Activated naive CD8-positive, alpha-beta T cell treated with anti-CD3 and anti-CD28 coated beads, Interleukin-2, amount 10 ng/mL, durations not matched to agents 7 days and 5 days (primary cell): ENCODE measurements around the gene RAVER1. TPM values are rescaled to one million over a fixed set of nuclear protein-coding genes. Genes with fewer than 3 reads are reported as not detected.

Source experiments
- ATAC-seq: fragments of 150-1000 bp; cut with Tn5 transposase; one replicate; pipeline ENCODE4 v1.10.0; 2021; ENCODE audit warnings: low read depth, moderate library complexity
- POLR2A ChIA-PET: fragments of 350-600 bp; sonication (Branson Sonifier 250); formaldehyde crosslinking; loops from one replicate; lab custom pipeline; 2021; ENCODE audit warnings: antibody characterized with exemption; lab: Charles Lee
- DNase-seq: peaks from one replicate; pipeline ENCODE4 v3.0.0; 2021
- H3K27ac Mint-ChIP-seq: one replicate; pipeline ENCODE4 v1.8.0; 2022; ENCODE audit warnings: mild to moderate bottlenecking, mixed read lengths
- H3K27me3 Mint-ChIP-seq: one replicate; pipeline ENCODE4 v1.8.0; 2022; ENCODE audit warnings: mild to moderate bottlenecking, moderate library complexity, mixed read lengths
- H3K36me3 Mint-ChIP-seq: one replicate; pipeline ENCODE4 v1.8.0; 2021; ENCODE audit warnings: mild to moderate bottlenecking, mixed read lengths
- H3K4me1 Mint-ChIP-seq: one replicate; pipeline ENCODE4 v1.8.0; 2021; ENCODE audit warnings: mixed read lengths
- H3K4me3 Mint-ChIP-seq: one replicate; pipeline ENCODE4 v1.8.0; 2022; ENCODE audit warnings: mild to moderate bottlenecking, moderate library complexity, mixed read lengths
- H3K9me3 Mint-ChIP-seq: one replicate; pipeline ENCODE4 v1.8.0; 2021; ENCODE audit warnings: mixed read lengths
- total RNA-seq, 2 experiments: library from RNA; stranded (reverse); gene quantifications; one replicate each; pipeline ENCODE4 v1.2.3, GENCODE V29; 2021

The RAVER1 gene
- total RNA-seq, 2 experiments from 2014 or later = 77.9 to 78.5 TPM

DNA sequence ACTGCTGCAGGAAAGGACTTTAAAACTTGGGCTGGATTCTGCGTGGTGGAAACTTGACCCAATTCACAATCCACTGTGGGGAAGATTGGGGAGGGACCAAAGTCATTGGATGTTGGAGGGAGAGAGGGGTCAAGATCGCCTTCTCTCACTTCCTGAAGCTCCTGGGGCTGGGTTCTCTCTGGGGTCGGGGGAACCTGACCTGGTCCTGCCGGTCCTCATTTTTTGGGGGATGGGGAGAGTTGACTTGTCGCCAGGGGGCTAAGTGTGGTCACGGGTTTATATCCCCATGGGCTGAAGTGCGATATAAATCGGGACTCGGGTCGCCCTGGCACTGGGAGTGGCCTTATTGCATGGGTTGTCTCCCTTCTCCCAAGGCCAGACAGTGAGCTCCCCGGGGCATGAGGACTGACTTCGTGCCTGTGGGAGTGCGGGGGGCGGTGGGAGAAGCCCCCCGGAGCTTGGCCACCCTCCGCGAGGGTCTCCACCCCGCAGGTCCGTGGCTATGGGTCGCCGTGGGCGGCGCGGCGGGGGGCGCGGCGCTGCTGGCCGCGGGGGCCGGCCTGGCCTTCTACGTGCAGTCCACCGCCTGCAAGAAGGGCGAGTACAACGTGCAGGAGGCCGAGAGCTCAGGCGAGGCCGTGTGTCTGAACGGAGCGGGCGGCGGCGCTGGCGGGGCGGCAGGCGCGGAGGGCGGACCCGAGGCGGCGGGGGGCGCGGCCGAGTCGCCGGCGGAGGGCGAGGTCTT is 37.3 kb downstream of the RAVER1 start:
- Mint-ChIP-seq H3K4me3 (peak overlapping the region; percentile 82), H3K27ac (peak overlapping the region; percentile 78), H3K9me3 (peaks cover 3% of the 10 kb centered on the region), H3K4me1 (peaks cover 21% of the 10 kb centered on the region), H3K36me3 (peaks cover 6% of the 10 kb centered on the region), H3K27me3 (peaks cover 57% of the 10 kb centered on the region)
- POLR2A ChIA-PET = interaction anchor here (0.5 to 2.1 kb wide), 5 partner anchors 9 to 195 kb away, joined by 3 to 9 read pairs (median 3); partner anchors contain the start of genes ICAM1, ICAM4 and TYK2
- ATAC-seq (no peak), DNase-seq (no peak)

DNA sequence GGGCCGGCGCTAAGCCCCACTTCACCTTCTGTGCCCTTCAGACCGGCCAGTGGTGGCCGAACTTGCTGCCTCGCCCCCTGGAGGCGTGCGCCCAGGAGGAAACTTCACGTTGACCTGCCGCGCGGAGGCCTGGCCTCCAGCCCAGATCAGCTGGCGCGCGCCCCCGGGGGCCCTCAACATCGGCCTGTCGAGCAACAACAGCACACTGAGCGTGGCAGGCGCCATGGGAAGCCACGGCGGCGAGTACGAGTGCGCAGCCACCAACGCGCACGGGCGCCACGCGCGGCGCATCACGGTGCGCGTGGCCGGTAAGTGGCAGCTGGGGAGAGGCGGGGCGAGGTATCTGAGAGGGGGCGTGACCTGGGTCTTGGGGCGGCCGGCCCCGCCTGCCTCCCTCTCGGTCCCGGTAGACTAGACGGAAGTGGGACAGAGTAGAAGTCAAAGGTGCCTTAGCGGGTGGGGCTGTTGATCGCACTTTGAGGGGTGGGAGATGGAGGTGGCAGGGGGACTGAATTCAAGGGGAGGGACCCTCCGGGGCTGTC is 38.0 kb downstream of the RAVER1 start:
- Mint-ChIP-seq H3K9me3 (peaks cover 3% of the 10 kb centered on the region), H3K36me3 (peaks cover 6% of the 10 kb centered on the region), H3K4me1 (peaks cover 26% of the 10 kb centered on the region), H3K27ac (peak overlapping the region; percentile 78), H3K27me3 (peaks cover 63% of the 10 kb centered on the region), H3K4me3 (peak overlapping the region; percentile 82)
- DNase-seq (peak; percentile 77), ATAC-seq (peak; percentile 73)
- POLR2A ChIA-PET = interaction anchor here (0.6 to 2.1 kb wide), 3 partner anchors 9 to 85 kb away, joined by 3 to 9 read pairs (median 3); partner anchors contain the start of genes ICAM1, ICAM4 and TYK2

DNA sequence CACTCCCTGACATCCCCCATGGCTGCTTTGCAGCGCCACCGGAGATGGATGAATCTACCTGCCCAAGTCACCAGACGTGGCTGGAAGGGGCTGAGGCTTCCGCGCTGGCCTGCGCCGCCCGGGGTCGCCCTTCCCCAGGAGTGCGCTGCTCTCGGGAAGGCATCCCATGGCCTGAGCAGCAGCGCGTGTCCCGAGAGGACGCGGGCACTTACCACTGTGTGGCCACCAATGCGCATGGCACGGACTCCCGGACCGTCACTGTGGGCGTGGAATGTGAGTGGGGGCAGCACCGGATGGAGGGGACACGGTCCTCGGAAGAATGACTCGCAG is 39.0 kb downstream of the RAVER1 start:
- ATAC-seq = no peak
- Mint-ChIP-seq H3K4me3 (no peak overlapping the region), H3K27me3 (peaks cover 64% of the 10 kb centered on the region), H3K9me3 (peaks cover 3% of the 10 kb centered on the region), H3K27ac (no peak overlapping the region), H3K36me3 (peaks cover 6% of the 10 kb centered on the region), H3K4me1 (peaks cover 30% of the 10 kb centered on the region)
- POLR2A ChIA-PET = interaction anchor here (0.7 kb wide), 1 partner anchor 24 kb away, joined by 3 read pairs; the partner anchor contains the start of gene ICAM1
- DNase-seq = no peak

DNA sequence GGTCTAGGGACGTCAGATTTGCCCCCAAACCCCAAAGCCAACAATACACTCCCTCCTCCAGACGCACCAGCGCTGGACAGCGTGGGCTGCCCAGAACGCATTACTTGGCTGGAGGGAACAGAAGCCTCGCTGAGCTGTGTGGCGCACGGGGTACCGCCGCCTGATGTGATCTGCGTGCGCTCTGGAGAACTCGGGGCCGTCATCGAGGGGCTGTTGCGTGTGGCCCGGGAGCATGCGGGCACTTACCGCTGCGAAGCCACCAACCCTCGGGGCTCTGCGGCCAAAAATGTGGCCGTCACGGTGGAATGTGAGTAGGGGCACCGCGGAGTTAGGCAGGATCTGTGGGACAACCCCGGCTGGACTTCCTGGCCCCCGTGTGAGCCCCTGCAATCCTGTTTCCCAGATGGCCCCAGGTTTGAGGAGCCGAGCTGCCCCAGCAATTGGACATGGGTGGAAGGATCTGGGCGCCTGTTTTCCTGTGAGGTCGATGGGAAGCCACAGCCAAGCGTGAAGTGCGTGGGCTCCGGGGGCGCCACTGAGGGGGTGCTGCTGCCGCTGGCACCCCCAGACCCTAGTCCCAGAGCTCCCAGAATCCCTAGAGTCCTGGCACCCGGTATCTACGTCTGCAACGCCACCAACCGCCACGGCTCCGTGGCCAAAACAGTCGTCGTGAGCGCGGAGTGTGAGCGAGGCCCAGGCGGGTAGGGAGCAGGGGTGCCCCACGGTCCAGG is 39.5 kb downstream of the RAVER1 start:
- Mint-ChIP-seq H3K4me1 (peaks cover 34% of the 10 kb centered on the region), H3K9me3 (peaks cover 3% of the 10 kb centered on the region), H3K27ac (no peak overlapping the region), H3K4me3 (no peak overlapping the region), H3K27me3 (peaks cover 69% of the 10 kb centered on the region), H3K36me3 (peaks cover 6% of the 10 kb centered on the region)
- no peak for DNase-seq
- no peak for ATAC-seq
- POLR2A ChIA-PET = interaction anchor here (0.7 kb wide), 1 partner anchor 23 kb away, joined by 3 read pairs; the partner anchor contains the start of gene ICAM1

DNA sequence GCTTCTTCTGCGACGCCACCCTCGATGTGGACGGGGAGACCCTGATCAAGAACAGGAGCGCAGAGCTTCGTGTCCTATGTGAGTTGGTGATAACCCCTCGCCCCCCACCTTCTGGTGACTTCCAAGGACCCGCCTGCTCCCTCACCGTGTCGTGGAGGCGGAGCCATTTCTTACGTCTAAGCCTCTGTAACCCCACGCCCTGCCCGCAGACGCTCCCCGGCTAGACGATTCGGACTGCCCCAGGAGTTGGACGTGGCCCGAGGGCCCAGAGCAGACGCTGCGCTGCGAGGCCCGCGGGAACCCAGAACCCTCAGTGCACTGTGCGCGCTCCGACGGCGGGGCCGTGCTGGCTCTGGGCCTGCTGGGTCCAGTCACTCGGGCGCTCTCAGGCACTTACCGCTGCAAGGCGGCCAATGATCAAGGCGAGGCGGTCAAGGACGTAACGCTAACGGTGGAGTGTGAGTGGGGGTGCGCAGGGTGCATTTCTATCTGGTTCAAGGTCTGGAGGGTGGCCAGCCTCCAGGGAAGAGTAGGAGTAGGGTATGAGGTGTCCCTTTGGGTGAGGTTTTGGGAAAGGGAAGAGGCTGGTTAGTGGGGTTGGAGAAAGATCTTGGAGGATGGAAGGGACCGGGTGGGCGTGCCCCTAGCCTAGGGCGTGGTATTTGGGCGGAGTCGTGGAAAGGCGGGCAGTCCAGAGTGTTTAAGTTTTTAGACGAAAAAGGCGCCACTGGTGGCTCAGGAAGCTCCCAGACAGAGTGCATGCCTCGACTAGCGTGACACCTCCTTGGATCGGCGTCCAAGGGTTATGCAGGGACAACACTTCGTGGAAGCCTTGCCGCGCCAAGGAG is 40.3 kb downstream of the RAVER1 start:
- DNase-seq = no peak
- POLR2A ChIA-PET = interaction anchor here (1.4 to 5.0 kb wide), 2 partner anchors 22 to 87 kb away, joined by 3 to 60 read pairs; partner anchors contain the start of gene ICAM1

DNA sequence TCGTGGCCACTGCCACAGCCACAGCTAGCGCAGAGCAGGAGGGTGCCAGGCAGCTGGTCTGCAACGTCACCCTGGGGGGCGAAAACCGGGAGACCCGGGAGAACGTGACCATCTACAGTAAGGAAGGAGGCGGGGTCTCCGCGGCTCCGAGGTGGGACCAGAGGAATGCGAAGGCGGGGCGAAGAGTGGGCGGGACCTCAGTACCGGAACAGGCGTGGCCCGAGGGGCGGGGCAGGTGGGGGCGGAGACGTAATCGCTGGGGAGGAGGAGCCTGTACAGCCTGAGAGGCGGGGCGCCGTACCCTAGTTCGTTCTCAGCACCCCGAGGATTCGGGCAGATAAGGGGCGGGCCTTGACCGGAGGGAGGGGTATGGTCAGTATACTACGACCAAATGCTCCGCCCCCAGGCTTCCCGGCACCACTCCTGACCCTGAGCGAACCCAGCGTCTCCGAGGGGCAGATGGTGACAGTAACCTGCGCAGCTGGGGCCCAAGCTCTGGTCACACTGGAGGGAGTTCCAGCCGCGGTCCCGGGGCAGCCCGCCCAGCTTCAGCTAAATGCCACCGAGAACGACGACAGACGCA is 41.0 kb downstream of the RAVER1 start:
- peak; percentile 83 for DNase-seq
- POLR2A ChIA-PET = interaction anchor here (1.1 to 5.0 kb wide), 3 partner anchors 22 to 88 kb away, joined by 3 to 60 read pairs (median 6); partner anchors contain the start of genes ICAM1 and RAVER1
- ATAC-seq = peak; percentile 13
- peaks cover 82% of the 10 kb centered on the region for H3K27me3 Mint-ChIP-seq
- H3K27ac Mint-ChIP-seq = peak overlapping the region; percentile 76
- H3K36me3 Mint-ChIP-seq = peaks cover 8% of the 10 kb centered on the region
- peak overlapping the region; percentile 77 for H3K4me3 Mint-ChIP-seq
- peaks cover 3% of the 10 kb centered on the region for H3K9me3 Mint-ChIP-seq
- H3K4me1 Mint-ChIP-seq = peaks cover 41% of the 10 kb centered on the region

More for the DNA sequence above, 40.3 kb downstream of the RAVER1 start:
- Mint-ChIP-seq H3K4me1 (peaks cover 39% of the 10 kb centered on the region), H3K27ac (peak overlapping the region; percentile 76), H3K27me3 (peaks cover 75% of the 10 kb centered on the region), H3K4me3 (peak overlapping the region; percentile 77), H3K36me3 (peaks cover 6% of the 10 kb centered on the region), H3K9me3 (peaks cover 3% of the 10 kb centered on the region)
- no peak for ATAC-seq

DNA sequence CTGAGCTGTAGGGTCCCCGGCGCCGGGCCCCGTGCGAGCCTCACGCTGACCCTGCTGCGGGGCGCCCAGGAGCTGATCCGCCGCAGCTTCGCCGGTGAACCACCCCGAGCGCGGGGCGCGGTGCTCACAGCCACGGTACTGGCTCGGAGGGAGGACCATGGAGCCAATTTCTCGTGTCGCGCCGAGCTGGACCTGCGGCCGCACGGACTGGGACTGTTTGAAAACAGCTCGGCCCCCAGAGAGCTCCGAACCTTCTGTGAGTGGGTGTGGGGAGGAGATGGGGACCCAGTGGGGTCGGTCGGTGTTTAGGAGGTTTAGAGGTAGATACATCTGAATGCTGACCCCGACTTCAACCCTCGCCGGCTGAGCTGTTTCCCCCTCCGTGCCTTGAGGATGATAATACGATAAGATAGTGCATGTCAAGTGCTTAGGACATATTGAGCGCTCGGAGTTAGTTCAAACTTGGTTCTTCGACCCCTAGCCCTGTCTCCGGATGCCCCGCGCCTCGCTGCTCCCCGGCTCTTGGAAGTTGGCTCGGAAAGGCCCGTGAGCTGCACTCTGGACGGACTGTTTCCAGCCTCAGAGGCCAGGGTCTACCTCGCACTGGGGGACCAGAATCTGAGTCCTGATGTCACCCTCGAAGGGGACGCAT is 41.6 kb downstream of the RAVER1 start:
- ATAC-seq (peak; percentile 1), DNase-seq (no peak)
- Mint-ChIP-seq H3K36me3 (peaks cover 8% of the 10 kb centered on the region), H3K4me3 (peak overlapping the region; percentile 77), H3K9me3 (peaks cover 3% of the 10 kb centered on the region), H3K27me3 (peaks cover 77% of the 10 kb centered on the region), H3K27ac (peak overlapping the region; percentile 63), H3K4me1 (peaks cover 42% of the 10 kb centered on the region)
- POLR2A ChIA-PET = interaction anchor here (0.8 to 5.0 kb wide), 5 partner anchors 11 to 89 kb away, joined by 3 to 60 read pairs (median 4); partner anchors contain the start of genes ICAM1, RAVER1 and TYK2

DNA sequence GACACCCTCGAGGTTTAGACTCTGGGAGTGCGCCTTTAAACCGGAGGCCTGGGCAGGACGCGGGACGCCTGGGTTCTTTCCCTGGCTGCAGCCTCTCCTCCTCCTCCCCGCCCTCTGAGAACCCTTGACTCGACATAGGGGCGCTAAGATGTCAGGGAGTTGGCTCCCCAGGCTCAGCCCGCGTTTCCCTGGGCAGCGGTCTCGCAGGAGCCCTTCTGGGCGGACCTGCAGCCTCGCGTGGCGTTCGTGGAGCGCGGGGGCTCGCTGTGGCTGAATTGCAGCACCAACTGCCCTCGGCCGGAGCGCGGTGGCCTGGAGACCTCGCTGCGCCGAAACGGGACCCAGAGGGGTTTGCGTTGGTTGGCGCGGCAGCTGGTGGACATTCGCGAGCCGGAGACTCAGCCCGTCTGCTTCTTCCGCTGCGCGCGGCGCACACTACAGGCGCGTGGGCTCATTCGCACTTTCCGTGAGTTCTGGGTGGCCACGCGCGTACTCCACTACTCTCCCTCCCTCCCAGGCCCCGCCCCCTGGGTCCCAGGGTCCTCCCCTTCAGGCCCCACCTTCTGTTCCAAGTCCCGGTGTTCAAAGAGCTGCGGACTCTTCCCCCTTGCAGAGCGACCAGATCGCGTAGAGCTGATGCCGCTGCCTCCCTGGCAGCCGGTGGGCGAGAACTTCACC is 42.3 kb downstream of the RAVER1 start:
- H3K9me3 Mint-ChIP-seq = peaks cover 3% of the 10 kb centered on the region
- H3K4me1 Mint-ChIP-seq = peaks cover 49% of the 10 kb centered on the region
- peak; percentile 8 for ATAC-seq
- peaks cover 11% of the 10 kb centered on the region for H3K36me3 Mint-ChIP-seq
- H3K4me3 Mint-ChIP-seq = peak overlapping the region; percentile 77
- DNase-seq = peak; percentile 71
- H3K27me3 Mint-ChIP-seq = peaks cover 75% of the 10 kb centered on the region
- POLR2A ChIA-PET = interaction anchor here (0.8 to 5.0 kb wide), 4 partner anchors 11 to 90 kb away, joined by 3 to 60 read pairs (median 5); partner anchors contain the start of genes ICAM1, RAVER1 and TYK2
- H3K27ac Mint-ChIP-seq = no peak overlapping the region

DNA sequence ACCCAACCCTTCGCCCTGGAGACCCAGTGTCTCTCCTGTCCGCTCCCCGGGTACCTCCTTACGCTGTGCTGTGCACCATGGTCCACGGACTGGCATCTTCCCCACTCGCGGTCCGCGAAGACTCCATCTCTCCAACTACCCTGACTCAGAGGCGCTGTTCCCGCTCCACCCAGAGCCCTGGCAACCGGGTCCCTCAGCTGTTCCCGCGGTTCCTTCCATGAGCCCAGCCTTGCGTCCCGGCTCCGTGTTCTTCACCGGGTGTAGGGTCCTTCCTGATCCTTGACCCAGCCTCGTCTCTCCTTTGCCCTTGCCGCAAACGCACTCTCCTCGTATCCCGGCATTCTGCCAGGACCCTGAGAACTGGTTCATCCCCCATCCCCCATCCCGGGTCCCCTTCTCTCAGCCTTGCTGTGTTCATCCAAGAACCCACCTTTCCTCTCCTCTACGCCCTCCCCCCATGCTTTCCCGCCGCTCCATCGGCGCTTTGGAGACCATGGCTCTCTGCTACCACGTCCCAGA is 42.9 kb downstream of the RAVER1 start:
- ATAC-seq (no peak), DNase-seq (peak; percentile 55)
- Mint-ChIP-seq H3K27me3 (peaks cover 70% of the 10 kb centered on the region), H3K36me3 (peaks cover 10% of the 10 kb centered on the region), H3K9me3 (peaks cover 3% of the 10 kb centered on the region), H3K27ac (peak overlapping the region; percentile 52), H3K4me3 (peak overlapping the region; percentile 77), H3K4me1 (peaks cover 49% of the 10 kb centered on the region)
- POLR2A ChIA-PET = interaction anchor here (1.3 to 5.0 kb wide), 2 partner anchors 17 to 20 kb away, joined by 5 to 60 read pairs; partner anchors contain the start of gene ICAM1

DNA sequence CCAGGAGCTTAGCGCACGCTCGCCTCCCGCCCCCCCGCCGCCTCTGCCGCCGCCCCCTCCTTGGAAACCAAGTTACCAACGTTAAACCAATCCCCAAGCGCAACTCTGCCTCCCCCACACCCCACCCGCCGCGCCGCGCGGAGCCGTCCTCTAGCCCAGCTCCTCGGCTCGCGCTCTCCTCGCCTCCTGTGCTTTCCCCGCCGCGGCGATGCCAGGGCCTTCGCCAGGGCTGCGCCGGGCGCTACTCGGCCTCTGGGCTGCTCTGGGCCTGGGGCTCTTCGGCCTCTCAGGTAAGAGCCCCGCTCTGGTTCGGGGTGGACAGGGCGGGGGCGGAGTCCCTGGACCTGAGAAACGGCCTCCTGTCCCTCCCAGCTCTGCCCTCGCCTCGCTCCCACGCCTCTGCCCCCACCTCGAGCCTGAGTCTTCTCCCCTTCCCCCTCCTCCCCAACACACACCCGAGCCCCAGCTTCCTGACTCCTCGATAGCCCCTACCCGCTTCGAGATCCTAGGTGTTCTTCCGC is 43.4 kb downstream of the RAVER1 start, which contains the start of gene ICAM5:
Gene ICAM5, plus strand, starts transcription at position 117 of the 521 bp plus-strand sequence. Its CDS starts 92 bp downstream, at position 209.
- ATAC-seq (no peak), DNase-seq (peak; percentile 63)
- H3K27me3 Mint-ChIP-seq = peaks cover 68% of the 10 kb centered on the region
- peaks cover 3% of the 10 kb centered on the region for H3K9me3 Mint-ChIP-seq
- peaks cover 54% of the 10 kb centered on the region for H3K4me1 Mint-ChIP-seq
- POLR2A ChIA-PET = interaction anchor here (0.7 to 5.0 kb wide), 6 partner anchors 16 to 131 kb away, joined by 3 to 60 read pairs (median 4); partner anchors contain the start of genes ICAM1 and RAVER1
- H3K4me3 Mint-ChIP-seq = peak within 1 kb of the TSS; percentile 77
- peak within 1 kb of the TSS; percentile 62 for H3K27ac Mint-ChIP-seq
- peaks cover 15% of the 10 kb centered on the region for H3K36me3 Mint-ChIP-seq
